GM12891 (cell line): ENCODE results near the gene HLA-DRA.

Source experiments
- DNase-seq: peaks from one replicate; pipeline ENCODE4 v3.0.0; 2011; ENCODE audit warnings: low spot score; ENCODE audit not compliant: insufficient read length
- FAIRE-seq: peaks from 2 replicates; lab custom pipeline; 2011; peaks lifted over from hg19 to GRCh38; lab: Jason Lieb, UNC
- PAX5 ChIP-seq: IDR thresholded peaks from 2 replicates; pipeline ENCODE4 v1.6.1; 2011; ENCODE audit warnings: low read length, moderate library complexity, mild to moderate bottlenecking; ENCODE audit not compliant: insufficient read depth, severe bottlenecking
- POLR2A ChIP-seq: IDR thresholded peaks from 2 replicates; pipeline ENCODE4 v1.6.1; 2011; ENCODE audit warnings: low read depth, low read length, control low read depth
- POLR2AphosphoS5 ChIP-seq: IDR thresholded peaks from 2 replicates; pipeline ENCODE4 v1.6.1; 2011; ENCODE audit warnings: low read depth, low read length, control low read depth
- POU2F2 ChIP-seq: IDR thresholded peaks from 2 replicates; pipeline ENCODE4 v1.6.1; 2011; ENCODE audit warnings: low read depth, mild to moderate bottlenecking, control low read depth, low read length, moderate library complexity
- SPI1 ChIP-seq: IDR thresholded peaks from 2 replicates; pipeline ENCODE4 v1.6.1; 2011; ENCODE audit warnings: low read depth, low read length, control low read depth
- TAF1 ChIP-seq: IDR thresholded peaks from 2 replicates; pipeline ENCODE4 v1.6.1; 2011; ENCODE audit warnings: low read depth, low read length, control low read depth

HLA-DRA gene

GRCh38 chr6:32410906-32411305 lies 28.8 kb upstream of the HLA-DRA start:
- TF ChIP-seq POLR2AphosphoS5: no peak
- no peak for TF ChIP-seq POLR2A
- no peak for TF ChIP-seq SPI1
- no peak for TF ChIP-seq TAF1
- TF ChIP-seq POU2F2: no peak
- no peak for TF ChIP-seq PAX5
- DNase-seq (no peak), FAIRE-seq (no peak)

DNA sequence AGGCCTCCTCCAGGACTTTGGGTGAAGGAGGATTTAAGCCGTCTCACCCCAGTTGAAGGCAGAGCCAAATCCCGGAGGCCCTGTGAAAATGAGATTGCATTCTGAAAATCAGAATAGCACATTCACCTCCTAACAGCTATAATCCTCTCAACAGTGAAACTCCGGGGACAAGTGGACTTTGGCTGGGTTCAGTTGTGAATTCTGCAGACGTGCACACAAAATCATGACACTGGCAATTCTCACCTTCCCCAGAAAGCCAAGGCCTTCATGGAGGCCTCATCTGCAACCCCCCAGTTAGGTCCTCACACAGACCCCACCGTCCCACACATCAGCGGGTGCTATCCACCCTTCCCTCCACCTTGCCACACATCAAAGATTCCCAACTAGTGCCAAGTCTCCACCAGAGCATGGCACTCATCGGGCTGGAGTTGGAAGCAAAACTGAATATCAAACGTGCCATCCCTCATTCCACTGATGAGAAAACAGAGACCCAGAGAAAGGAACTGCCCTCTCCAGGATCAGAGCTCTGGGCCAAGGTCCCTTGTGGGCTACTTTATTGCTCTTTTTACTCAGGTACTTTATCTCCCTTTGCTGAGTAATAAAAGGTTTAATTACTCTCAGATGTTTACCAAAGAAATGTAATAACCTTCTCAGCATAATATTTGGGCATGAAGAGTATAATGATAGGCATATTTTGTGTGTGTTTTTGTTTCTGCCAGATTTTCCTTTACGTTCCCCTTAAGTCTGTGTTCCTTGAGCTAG lies 27.9 kb upstream of the HLA-DRA start:
- DNase-seq (no peak), FAIRE-seq (no peak)
- TF ChIP-seq SPI1 (no peak), POLR2AphosphoS5 (no peak), POU2F2 (no peak), TAF1 (no peak), POLR2A (no peak), PAX5 (no peak)

GRCh38 chr6:32413427-32414047 lies 26.1 kb upstream of the HLA-DRA start:
- DNase-seq: peak; percentile 35
- TF ChIP-seq POLR2AphosphoS5 (no peak), TAF1 (no peak), POLR2A (no peak), PAX5 (no peak), SPI1 (no peak), POU2F2 (no peak)
- FAIRE-seq: peak; percentile 97

DNA sequence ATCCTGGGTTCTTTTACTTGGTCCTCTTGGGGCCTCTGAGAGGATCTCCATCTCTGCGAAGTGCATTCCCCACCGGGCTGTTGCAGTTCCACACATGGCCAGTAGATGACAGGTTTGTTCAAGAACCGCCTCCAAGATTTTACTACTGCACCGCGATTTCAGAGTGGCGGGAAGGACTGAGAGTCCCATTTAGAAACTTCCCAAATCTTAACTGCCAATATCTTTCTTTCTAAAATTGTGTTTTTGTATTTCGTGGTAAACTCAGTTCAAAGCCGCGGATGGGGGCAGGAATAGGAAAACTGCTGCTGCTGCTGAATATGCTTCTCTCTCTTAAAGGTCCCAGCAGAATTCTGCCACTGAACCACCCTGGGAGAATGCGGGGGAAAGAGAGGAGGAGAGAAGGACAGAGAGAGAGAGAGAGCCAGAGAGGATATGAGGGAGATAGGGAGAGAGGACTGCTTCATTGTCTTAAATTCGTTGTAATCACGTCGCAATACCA lies 24.1 kb upstream of the HLA-DRA start:
- peak; percentile 25 for DNase-seq
- peak; percentile 90 for FAIRE-seq

DNA sequence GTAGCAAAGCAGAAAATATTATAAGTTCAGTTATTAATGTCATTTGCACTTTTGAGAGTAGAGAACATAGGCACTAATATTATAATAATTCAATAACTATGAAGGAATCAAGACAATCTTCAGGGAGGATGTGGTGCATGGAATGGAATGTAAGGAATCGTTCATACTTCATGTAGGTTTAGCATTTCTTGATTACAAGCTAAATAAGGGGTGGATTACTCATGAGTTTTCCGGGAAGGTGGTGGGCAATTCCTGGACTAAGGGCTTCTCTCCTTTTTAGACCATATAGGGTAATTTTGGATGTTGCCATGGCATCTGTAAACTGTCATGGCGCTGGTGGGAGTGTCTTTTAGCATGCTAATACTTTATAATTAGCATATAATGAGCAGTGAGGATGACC lies 23.7 kb upstream of the HLA-DRA start:
- TF ChIP-seq POLR2A: no peak
- TF ChIP-seq POLR2AphosphoS5: no peak
- no peak for TF ChIP-seq POU2F2
- TF ChIP-seq PAX5: no peak
- no peak for TF ChIP-seq SPI1
- no peak for TF ChIP-seq TAF1
- no peak for FAIRE-seq

More for the DNA sequence above, 24.1 kb upstream of the HLA-DRA start:
- TF ChIP-seq POLR2AphosphoS5: no peak
- no peak for TF ChIP-seq PAX5
- TF ChIP-seq POU2F2: no peak
- no peak for TF ChIP-seq SPI1
- TF ChIP-seq TAF1: no peak
- no peak for TF ChIP-seq POLR2A

GRCh38 chr6:32424589-32425300 lies 14.9 kb upstream of the HLA-DRA start:
- no peak for DNase-seq
- no peak for TF ChIP-seq POLR2AphosphoS5
- FAIRE-seq: peak; percentile 13

More for the DNA sequence above, 23.7 kb upstream of the HLA-DRA start:
- DNase-seq: no peak

DNA sequence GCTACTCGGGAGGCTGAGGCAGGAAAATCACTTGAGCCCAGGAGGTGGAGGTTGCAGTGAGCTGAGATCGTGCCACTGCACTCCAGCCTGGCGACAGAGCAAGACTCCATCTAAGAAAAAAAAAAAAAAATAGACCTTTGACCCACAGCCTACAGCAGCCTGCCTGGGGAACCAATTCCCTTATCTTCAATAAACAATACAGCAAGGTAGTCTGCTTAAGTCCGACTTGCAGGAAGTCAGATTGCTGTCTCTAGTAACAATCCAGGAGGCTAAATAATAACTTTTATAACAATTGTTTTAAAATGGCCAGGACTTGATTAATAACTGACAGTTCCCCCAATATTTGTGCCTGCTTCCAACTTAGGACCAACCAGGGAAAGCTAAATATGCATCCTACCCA lies 13.3 kb upstream of the HLA-DRA start:
- FAIRE-seq (no peak), DNase-seq (no peak)
- TF ChIP-seq SPI1 (no peak), PAX5 (no peak), POU2F2 (no peak), POLR2A (no peak), POLR2AphosphoS5 (no peak)

DNA sequence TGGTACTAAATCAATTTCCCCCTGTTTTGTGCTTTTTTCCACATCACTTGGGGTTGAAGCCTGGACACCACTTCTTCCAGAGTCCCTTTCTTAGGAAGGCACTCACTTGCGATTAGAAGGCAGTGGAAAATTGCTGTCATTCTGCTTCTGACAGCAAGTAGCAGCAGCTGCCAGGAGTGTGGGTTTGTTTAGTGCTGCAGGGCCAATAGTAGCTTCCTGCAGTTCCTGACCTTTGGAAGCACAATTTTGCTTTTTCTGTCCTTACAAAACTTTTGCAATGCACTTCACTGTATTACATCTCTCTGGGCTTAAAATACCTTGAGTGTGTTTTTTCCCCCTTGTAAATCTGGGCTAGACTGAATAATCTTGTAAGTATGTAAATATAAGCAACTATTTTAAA lies 12.5 kb upstream of the HLA-DRA start:
- DNase-seq: no peak
- no peak for TF ChIP-seq POLR2AphosphoS5
- no peak for TF ChIP-seq POLR2A
- TF ChIP-seq SPI1: no peak
- no peak for TF ChIP-seq PAX5
- TF ChIP-seq TAF1: no peak
- no peak for TF ChIP-seq POU2F2
- FAIRE-seq: peak; percentile 51

- FAIRE-seq: no peak
- no peak for TF ChIP-seq SPI1
- no peak for TF ChIP-seq POLR2AphosphoS5
- TF ChIP-seq POU2F2: no peak
- TF ChIP-seq POLR2A: no peak
- no peak for TF ChIP-seq TAF1
- no peak for TF ChIP-seq PAX5
- no peak for DNase-seq
Observed at GRCh38 chr6:32427934-32428474, 11.7 kb upstream of the HLA-DRA start.
